Epithelial cell of esophagus (primary cell): Measurements from ENCODE around the gene KLF17.

Experiments used
- DNase-seq: peaks from one replicate; pipeline ENCODE4 v3.0.0; 2010; ENCODE audit warnings: low read depth
- H3K4me3 ChIP-seq: 2 replicates; pipeline ENCODE4 v1.5.1; 2011; ENCODE audit warnings: mild to moderate bottlenecking, low read length, control low read depth
- CTCF ChIP-seq: IDR thresholded peaks from 2 replicates; pipeline ENCODE4 v1.5.1; 2011; ENCODE audit warnings: low read depth, mild to moderate bottlenecking, low read length, control low read depth, inconsistent platforms; ENCODE audit not compliant: insufficient read depth; ENCODE audit errors: missing control alignments

KLF17 gene

GRCh38 chr1:44077421-44077820, 41.2 kb upstream of the KLF17 start:
- peak; percentile 11 for DNase-seq
- TF ChIP-seq CTCF = no peak
- H3K4me3 ChIP-seq = no peak overlapping the region

GRCh38 chr1:44078104-44078503, 40.5 kb upstream of the KLF17 start:
- DNase-seq = no peak
- no peak overlapping the region for H3K4me3 ChIP-seq
- TF ChIP-seq CTCF = no peak

- DNase-seq = no peak
- no peak for TF ChIP-seq CTCF
- H3K4me3 ChIP-seq = no peak overlapping the region
Observed at GRCh38 chr1:44079566-44079965, 39.1 kb upstream of the KLF17 start.

DNA sequence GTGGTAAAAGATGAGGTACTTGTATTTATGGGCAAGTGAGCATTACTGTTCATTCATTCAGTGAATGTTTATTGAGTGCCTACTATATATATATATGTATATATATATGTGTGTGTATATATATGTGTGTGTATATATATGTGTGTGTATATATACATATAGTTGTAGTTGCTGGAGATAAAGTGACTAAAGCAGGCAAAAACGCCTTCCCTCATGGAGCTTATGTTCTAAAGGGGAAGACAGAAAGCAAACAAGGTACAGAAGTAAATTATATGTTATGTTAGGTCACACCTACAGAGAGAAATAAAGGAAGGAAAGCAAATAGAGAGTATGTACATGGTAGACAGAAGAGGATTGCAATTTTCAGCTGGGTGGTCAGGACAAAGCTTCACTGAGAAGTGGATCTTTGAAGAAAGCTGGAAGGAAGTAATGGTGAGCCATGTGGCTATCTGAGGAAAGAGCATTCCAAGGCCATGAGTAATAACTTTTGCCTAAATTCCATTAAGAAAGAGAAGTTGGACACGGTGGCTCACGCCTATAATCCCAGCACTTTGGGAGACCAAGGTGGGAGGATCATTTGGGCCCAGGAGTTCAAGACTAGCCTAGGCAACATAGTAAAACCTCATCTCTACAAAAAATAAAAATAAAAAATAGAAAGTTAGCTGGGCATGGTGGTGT, 33.5 kb upstream of the KLF17 start:
- peak; percentile 77 for DNase-seq
- TF ChIP-seq CTCF = no peak
- no peak overlapping the region for H3K4me3 ChIP-seq

DNA sequence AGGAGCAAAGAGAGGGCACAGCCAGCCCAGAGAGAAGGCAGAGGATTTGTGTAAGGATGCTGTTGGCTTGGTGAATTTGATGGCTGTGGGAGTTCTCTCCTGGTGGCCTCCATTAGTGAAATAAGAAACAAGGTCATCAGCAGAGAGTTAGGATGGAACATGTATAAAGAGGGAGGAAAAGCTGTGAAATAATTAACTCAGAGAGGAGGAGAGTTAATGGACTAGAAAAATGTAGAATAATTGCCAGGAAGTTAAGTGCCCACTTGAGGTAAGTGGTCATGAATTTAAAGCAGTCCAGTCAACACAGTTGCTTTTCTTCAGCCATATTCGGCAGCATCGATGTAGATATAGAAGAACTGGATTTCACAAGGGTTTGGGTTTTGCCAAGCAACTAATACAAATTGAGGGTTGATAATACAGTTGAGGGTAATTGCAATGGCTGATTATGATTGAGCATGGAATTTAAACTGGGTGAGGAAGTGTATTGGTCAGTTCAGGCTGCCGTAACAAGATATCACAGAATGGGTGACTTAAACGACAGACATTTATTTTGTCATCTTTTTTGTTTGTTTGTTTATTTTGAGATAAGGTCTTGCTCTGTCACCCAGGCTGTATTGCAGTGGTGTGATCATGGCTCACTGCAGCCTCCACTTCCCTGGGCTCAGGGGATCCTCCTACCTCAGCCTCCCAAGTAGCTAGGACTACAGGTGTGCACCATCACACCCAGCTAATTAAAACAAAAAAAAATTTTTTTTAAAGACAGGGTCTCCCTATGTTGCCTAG, 31.7 kb upstream of the KLF17 start:
- no peak for DNase-seq
- TF ChIP-seq CTCF = no peak
- H3K4me3 ChIP-seq = no peak overlapping the region

DNA sequence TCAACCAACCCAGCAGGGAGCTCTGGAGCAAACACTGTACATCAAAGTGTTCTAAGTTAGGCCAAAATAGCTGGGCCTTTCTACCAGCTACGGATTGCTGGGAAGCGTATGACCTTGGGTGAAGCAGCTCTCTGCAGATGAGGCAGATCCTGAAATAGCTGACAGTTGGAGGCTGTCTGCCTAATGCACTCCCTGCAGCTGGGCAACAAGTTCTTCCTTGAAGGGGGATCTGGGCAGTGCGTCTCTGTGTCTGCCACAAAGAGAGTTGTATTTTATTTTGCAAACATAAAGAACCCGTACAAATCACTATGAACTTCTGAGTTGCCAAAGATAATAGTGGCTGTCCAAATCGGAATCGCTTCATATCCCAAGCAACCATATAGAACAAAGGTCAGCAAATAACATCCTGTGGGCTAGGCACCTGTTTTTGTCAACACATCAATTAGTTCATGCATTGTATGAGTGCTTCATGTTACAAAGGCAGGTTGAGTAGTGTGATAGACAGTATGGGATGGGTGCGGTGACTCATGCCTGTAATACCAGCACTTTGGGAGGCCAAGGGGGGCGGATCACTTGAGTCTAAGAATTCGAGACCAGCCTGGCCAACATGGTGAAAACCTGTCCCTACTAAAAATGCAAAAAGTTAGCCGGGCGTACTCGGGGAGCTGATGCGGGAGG, 29.1 kb upstream of the KLF17 start:
- TF ChIP-seq CTCF = no peak
- no peak overlapping the region for H3K4me3 ChIP-seq
- DNase-seq = peak; percentile 60
